ENCODE measurements around the gene MACF1.
"Not testable (repeated sequence)": the region's sequence is repeated elsewhere in the genome, so short reads cannot be mapped to it uniquely, and the experiment has no call there.

MACF1 gene

DNA sequence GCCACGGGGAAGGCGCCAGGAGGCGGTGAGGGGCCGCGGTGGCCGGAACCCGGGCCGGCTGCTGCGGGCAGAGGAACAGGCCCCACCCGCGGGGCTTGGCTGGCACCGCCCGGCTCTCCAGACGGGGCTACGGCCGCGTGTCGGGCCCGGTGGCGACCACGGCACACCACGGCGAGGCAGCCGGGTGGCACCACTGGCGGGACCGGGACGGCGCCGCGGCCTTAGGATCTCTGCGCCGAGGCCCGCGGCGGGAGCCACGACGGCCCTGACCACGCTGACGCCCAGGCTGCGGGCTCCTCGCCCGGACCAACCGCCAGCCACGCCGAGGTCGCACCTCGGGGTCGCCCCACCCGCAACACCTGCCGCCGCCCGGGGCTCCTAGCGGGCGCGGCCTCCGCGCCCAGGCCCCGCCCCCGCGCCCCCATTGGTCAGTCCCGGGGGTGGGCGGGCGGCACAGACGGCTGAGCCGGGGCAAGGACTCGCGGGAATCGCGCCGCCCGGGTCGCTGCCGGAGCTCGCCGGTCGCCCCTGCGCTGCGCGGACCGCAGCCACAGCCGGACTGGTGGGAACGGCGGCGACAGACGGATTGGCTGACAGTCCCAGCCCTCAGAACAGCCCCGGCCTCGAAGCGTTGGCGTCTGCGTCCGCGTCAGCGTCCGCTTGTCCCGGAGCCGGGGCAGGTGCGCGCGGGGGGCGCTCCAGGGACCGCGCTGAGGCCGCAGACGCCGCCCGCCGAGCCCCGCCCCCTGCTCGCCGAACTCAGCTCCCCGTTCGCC lies 286.8 kb downstream of the MACF1 start, which contains the start of gene BMP8A:
Gene BMP8A, plus strand, starts transcription at position 491 of the 776 bp plus-strand sequence. CDS start 356 bp downstream, outside the sequence.
- peaks cover 53% of the 10 kb centered on the region for H3K27me3 Mint-ChIP-seq
- H3K36me3 Mint-ChIP-seq: peaks cover 7% of the 10 kb centered on the region
- H3K4me3 Mint-ChIP-seq: peak within 1 kb of the TSS; percentile 65
- CTCF ChIA-PET: no interaction called here
- H3K4me1 Mint-ChIP-seq: peaks cover 12% of the 10 kb centered on the region
- peak; percentile 84 for DNase-seq
- H3K9me3 Mint-ChIP-seq: no peaks in the 10 kb centered on the region
- H3K27ac Mint-ChIP-seq: peak within 1 kb of the TSS; percentile 15

- CTCF ChIA-PET: interaction anchor here (1.0 to 1.2 kb wide), 2 partner anchors 46 to 394 kb away, joined by 3 read pairs; no protein-coding TSS in a partner anchor
- Mint-ChIP-seq H3K27me3 (peaks cover 55% of the 10 kb centered on the region), H3K4me1 (peaks cover 12% of the 10 kb centered on the region), H3K4me3 (peak overlapping the region; percentile 59)
- not testable (repeated sequence) for H3K36me3 Mint-ChIP-seq, H3K9me3 Mint-ChIP-seq, H3K27ac Mint-ChIP-seq, DNase-seq
Observed at GRCh38 chr1:39492118-39493042, 287.9 kb downstream of the MACF1 start.

GRCh38 chr1:39493043-39493810 lies 288.7 kb downstream of the MACF1 start:
- peaks cover 12% of the 10 kb centered on the region for H3K4me1 Mint-ChIP-seq
- CTCF ChIA-PET: interaction anchor here (1.0 to 1.2 kb wide), 2 partner anchors 46 to 395 kb away, joined by 3 read pairs; no protein-coding TSS in a partner anchor
- not testable (repeated sequence) for H3K27ac Mint-ChIP-seq, H3K36me3 Mint-ChIP-seq, H3K9me3 Mint-ChIP-seq, DNase-seq
- peak overlapping the region; percentile 59 for H3K4me3 Mint-ChIP-seq
- peaks cover 59% of the 10 kb centered on the region for H3K27me3 Mint-ChIP-seq

DNA sequence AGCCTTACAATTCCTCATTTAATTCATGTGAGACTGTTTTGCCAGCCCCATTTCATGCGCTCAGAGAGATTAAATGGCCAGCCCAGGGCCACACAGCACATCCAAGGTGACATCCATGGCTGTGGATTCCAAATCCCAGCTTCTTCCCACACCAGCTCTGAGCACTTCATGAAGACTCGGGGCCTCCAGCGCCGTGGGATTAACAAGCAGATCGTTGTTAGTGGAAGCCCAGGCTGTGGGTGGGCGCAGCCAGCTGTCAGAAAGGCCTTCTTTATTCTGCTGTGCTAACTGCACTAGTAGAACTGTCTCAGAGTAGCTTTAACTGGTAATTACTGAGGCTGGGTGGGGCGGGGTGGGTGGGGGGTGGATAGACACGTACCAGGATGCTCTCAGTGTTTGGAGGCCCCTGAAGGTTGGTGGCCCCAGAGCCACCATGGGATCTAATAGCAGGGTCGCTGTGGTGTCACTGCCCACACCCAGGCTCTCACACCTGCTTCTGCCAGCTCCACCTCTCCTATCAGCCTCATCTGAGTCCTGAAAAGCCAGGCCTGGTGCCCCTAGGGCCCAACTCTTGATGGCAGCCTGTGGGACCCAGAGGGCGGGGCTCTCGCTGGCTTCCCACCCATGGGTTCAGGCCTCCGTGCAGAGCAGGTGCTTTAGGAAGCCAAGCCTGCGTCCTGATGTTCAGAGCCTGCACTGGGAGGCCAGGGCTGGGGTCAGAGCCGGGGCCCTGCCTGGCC lies 290.3 kb downstream of the MACF1 start:
- CTCF ChIA-PET: no interaction called here
- Mint-ChIP-seq H3K4me3 (no peak overlapping the region), H3K36me3 (no peaks in the 10 kb centered on the region)

GRCh38 chr1:39496520-39496919 lies 292.0 kb downstream of the MACF1 start:
- H3K4me3 Mint-ChIP-seq, CTCF ChIA-PET, H3K36me3 Mint-ChIP-seq, H3K9me3 Mint-ChIP-seq, DNase-seq, H3K27ac Mint-ChIP-seq, H3K4me1 Mint-ChIP-seq: not testable (repeated sequence)
- H3K27me3 Mint-ChIP-seq: peaks cover 63% of the 10 kb centered on the region

More for the DNA sequence above, 290.3 kb downstream of the MACF1 start:
- no peaks in the 10 kb centered on the region for H3K9me3 Mint-ChIP-seq
- H3K27ac Mint-ChIP-seq: no peak overlapping the region
- H3K27me3 Mint-ChIP-seq: peaks cover 61% of the 10 kb centered on the region
- peaks cover 12% of the 10 kb centered on the region for H3K4me1 Mint-ChIP-seq
- no peak for DNase-seq

DNA sequence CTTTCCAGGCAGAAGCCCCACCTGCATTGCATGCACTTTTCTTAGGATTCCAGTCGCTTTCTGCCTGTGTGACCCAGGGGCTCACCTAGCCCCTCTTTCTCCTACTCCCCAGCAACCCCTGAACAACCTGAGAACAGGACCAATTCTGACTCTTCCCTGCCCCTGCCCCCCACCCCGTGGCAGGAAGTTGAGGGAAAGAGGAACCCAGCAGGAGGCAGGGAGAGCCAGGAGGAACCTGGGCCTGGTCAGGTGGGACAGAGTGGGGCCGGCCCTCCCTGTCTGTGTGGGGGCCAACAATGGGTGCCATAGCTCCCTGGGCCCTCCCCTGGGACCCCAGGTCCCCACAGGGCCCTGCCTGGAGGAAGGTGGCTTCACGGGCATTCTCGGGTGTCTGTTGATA lies 293.1 kb downstream of the MACF1 start:
- CTCF ChIA-PET: no interaction called here
- no peak for DNase-seq
- Mint-ChIP-seq H3K27ac (no peak overlapping the region), H3K4me3 (no peak overlapping the region), H3K27me3 (peaks cover 60% of the 10 kb centered on the region), H3K9me3 (no peaks in the 10 kb centered on the region), H3K36me3 (no peaks in the 10 kb centered on the region), H3K4me1 (peaks cover 5% of the 10 kb centered on the region)

DNA sequence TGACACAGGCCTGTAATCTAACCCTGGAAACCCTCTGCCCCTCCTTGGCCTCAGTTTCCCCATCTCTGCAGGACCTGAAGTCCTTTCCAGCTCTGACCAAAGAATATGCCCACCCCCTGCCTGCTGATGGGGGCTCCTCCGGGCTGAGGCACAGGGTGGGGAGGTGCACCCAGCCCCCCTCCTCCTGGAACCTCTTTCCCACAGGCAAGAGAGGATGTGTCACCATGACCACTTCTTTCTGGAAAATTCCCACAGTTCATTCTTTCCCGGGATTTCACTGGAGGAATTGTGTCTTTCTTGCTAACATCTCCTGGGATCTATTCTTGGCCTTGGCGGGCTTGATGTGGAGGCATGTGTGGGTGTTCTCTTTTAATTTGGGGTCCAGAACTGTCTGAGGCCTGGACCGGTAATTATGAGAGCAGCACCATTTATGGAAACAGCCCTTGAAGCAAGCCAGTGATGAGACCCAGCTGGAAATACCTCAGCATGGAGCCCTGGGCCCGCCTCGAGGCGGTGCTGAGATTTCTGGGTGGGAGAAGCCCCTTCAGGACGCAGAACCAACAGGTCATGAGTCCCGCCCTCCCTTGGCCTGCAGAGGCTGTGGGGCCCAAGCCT lies 293.7 kb downstream of the MACF1 start:
- H3K27me3 Mint-ChIP-seq: peaks cover 54% of the 10 kb centered on the region
- CTCF ChIA-PET, H3K27ac Mint-ChIP-seq, H3K36me3 Mint-ChIP-seq, H3K4me1 Mint-ChIP-seq, H3K4me3 Mint-ChIP-seq, DNase-seq, H3K9me3 Mint-ChIP-seq: not testable (repeated sequence)

GRCh38 chr1:39498821-39499220 lies 294.3 kb downstream of the MACF1 start:
- H3K4me1 Mint-ChIP-seq, H3K27ac Mint-ChIP-seq, H3K9me3 Mint-ChIP-seq, H3K36me3 Mint-ChIP-seq, CTCF ChIA-PET, DNase-seq, H3K4me3 Mint-ChIP-seq: not testable (repeated sequence)
- peaks cover 48% of the 10 kb centered on the region for H3K27me3 Mint-ChIP-seq

DNA sequence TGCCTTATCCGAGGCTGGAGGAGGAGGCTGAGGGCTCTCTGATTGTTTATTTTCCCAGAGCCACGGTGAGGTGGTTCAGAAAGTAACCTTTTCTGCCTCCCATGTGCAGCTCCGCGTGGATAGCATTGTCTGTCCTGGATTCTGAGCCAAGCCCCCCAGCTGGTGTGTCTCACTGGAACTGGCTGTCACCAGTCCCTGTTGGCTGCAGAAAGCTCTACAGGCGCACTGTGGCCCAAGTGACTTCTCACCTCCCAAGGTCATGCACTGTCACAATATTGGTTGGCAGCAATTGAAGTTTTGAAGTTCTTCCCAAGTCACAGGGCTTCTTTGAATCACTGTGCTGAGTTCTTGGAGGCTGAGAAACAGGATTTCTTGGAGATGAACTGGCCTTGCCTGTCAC lies 295.2 kb downstream of the MACF1 start:
- H3K27me3 Mint-ChIP-seq: peaks cover 39% of the 10 kb centered on the region
- no peak for DNase-seq
- no peak overlapping the region for H3K4me3 Mint-ChIP-seq
- CTCF ChIA-PET: no interaction called here
- no peak overlapping the region for H3K27ac Mint-ChIP-seq
- no peaks in the 10 kb centered on the region for H3K4me1 Mint-ChIP-seq
- no peaks in the 10 kb centered on the region for H3K36me3 Mint-ChIP-seq
- H3K9me3 Mint-ChIP-seq: no peaks in the 10 kb centered on the region

- Mint-ChIP-seq H3K27ac (no peak overlapping the region), H3K9me3 (no peaks in the 10 kb centered on the region), H3K4me1 (no peaks in the 10 kb centered on the region), H3K36me3 (no peaks in the 10 kb centered on the region), H3K4me3 (no peak overlapping the region), H3K27me3 (peaks cover 37% of the 10 kb centered on the region)
- no peak for DNase-seq
- CTCF ChIA-PET: no interaction called here
Observed at GRCh38 chr1:39500862-39501389, 296.4 kb downstream of the MACF1 start.

DNA sequence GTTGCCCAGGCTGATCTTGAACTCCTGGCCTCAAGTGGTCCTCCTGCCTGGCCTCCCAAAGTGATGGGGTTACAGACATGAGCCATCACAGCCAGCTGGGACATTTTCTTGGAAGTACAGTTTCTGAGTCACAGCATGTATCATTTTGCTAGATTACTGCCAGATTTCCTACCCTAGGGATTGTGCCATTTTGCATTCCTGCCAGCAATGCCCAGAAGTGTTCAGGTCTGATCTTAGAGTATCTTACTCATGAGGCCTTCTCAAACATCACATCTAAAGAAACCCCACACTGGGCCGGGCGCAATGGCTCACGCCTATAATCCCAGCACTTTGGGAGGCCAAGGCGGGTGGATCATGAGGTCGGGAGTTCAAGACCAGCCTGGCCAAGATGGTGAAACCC lies 297.2 kb downstream of the MACF1 start:
- no peak for DNase-seq
- H3K9me3 Mint-ChIP-seq: no peaks in the 10 kb centered on the region
- H3K27ac Mint-ChIP-seq: no peak overlapping the region
- H3K4me1 Mint-ChIP-seq: no peaks in the 10 kb centered on the region
- CTCF ChIA-PET: no interaction called here
- H3K36me3 Mint-ChIP-seq: no peaks in the 10 kb centered on the region
- H3K4me3 Mint-ChIP-seq: no peak overlapping the region
- H3K27me3 Mint-ChIP-seq: peaks cover 37% of the 10 kb centered on the region

GRCh38 chr1:39504436-39504835 lies 299.9 kb downstream of the MACF1 start:
- H3K4me3 Mint-ChIP-seq, DNase-seq, H3K27ac Mint-ChIP-seq, H3K9me3 Mint-ChIP-seq, H3K36me3 Mint-ChIP-seq, H3K4me1 Mint-ChIP-seq, CTCF ChIA-PET: not testable (repeated sequence)
- H3K27me3 Mint-ChIP-seq: peaks cover 52% of the 10 kb centered on the region

DNA sequence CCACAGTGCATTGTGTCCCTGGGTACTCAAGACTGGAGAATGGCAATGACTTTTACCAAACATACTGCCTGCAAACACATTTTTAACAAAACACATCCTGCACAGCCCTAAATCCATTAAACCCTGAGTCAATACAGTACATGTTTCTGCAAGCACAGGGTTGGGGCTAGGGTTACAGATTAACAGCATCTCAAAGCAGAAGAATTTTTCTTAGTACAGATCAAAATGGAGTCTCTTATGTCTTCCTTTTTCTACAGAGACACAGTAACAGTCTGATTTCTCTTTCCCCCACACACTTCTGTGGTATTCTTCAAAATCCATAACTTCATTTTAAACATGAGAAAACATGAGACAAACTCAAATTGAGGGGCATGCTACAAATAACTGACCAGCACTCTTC lies 300.8 kb downstream of the MACF1 start:
- H3K4me1 Mint-ChIP-seq: peaks cover 11% of the 10 kb centered on the region
- CTCF ChIA-PET: interaction anchor here (1.1 kb wide), 1 partner anchor 152 kb away, joined by 3 read pairs; no protein-coding TSS in a partner anchor

More for the DNA sequence above, 300.8 kb downstream of the MACF1 start:
- Mint-ChIP-seq H3K27ac (no peak overlapping the region), H3K27me3 (peaks cover 47% of the 10 kb centered on the region), H3K9me3 (no peaks in the 10 kb centered on the region), H3K36me3 (no peaks in the 10 kb centered on the region), H3K4me3 (no peak overlapping the region)
- DNase-seq: no peak

Measured in activated naive CD4-positive, alpha-beta T cell treated with anti-CD3 and anti-CD28 coated beads, Interleukin-2, amount 10 ng/mL, durations not matched to agents 7 days and 5 days (primary cell).